SW 1271 (cell line): Measurements from ENCODE around the gene SLC2A11.
A peak's percentile ranks its signal among the peaks of the same experiment; 100 is the strongest.

Source experiments
- DNase-seq, 2 experiments: peaks; one replicate each; lab custom pipeline; 2025; lab: John Stamatoyannopoulos, UW

SLC2A11 gene

GRCh38 chr22:23832226-23833016, 25.3 kb upstream of the SLC2A11 start:
- DNase-seq: no peak

DNA sequence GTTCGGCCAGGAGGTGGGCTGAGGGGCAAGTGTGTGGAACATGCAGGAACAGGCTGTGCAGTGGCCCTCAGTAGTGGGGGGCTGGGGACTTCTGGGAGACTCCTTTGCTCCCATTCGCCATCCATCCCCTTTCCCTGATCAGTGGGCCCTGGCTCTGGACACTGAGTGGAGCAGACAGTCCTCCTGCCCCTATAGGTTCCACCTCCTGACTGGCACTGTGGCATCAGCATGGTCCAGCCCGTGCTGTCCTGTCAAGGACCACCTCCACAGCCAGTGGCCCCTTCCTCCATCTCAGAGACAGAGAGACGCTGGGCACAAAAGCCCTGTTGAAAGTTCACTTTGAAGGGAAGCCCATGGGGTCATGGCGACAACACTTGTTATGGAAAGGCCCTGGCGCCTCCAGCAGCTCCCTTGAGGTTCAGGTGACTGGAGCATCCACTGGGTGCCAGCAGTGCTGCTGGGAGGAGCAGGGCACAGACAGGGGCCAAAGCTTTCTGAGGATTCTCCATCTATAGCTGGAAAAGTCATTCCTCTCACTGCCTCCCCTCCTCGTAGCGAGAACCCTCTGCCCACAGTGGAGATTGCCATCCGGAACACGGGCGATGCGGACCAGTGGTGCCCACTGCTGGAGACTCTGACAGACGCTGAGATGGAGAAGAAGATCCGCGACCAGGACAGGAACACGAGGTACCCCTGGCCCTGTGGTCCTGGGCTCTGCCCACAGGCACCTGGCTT, 24.5 kb upstream of the SLC2A11 start:
- DNase-seq: no peak

GRCh38 chr22:23833911-23834317, 23.8 kb upstream of the SLC2A11 start:
- DNase-seq: no peak

- DNase-seq: no peak
These were observed 23.3 kb upstream of the SLC2A11 start for GRCh38 chr22:23834406-23834792.

- DNase-seq: no peak
These were observed 22.7 kb upstream of the SLC2A11 start for GRCh38 chr22:23834793-23835483.

DNA sequence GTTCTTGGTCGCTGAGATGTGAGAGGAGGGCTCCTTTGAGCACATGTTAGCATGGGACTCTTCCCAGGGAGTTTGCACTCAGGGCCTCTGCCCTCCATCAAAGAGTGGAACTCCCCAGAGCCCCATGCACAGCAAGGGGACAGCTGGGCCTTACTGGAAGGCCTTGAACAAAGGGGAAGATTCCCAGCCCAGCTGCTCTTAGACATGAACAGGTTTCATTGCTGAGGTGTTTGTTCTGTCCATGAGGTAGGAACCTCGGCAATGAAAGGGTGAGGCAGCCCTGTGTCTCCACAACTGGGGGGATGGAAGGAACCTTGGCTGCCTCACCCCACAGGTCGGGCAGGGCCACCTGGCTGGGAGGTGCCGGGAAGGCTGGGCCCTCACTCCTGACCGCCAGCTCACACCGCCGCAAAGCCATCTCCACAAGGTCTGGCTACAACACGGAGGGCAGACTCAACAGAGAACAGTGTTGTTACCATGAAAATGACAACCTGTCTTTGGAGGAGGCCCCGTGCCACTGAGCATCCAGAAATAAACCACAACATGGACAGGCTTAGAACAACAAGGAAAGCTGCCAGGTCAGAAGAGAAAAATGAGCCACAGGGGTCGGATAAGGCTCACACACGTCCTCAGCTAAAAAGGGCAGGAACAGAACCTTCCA, 22.1 kb upstream of the SLC2A11 start:
- no peak for DNase-seq

GRCh38 chr22:23836281-23836680, 21.4 kb upstream of the SLC2A11 start:
- no peak for DNase-seq

GRCh38 chr22:23836692-23837495, 20.8 kb upstream of the SLC2A11 start:
- no peak for DNase-seq

- no peak for DNase-seq
These were observed 20.2 kb upstream of the SLC2A11 start for GRCh38 chr22:23837496-23837859.

DNA sequence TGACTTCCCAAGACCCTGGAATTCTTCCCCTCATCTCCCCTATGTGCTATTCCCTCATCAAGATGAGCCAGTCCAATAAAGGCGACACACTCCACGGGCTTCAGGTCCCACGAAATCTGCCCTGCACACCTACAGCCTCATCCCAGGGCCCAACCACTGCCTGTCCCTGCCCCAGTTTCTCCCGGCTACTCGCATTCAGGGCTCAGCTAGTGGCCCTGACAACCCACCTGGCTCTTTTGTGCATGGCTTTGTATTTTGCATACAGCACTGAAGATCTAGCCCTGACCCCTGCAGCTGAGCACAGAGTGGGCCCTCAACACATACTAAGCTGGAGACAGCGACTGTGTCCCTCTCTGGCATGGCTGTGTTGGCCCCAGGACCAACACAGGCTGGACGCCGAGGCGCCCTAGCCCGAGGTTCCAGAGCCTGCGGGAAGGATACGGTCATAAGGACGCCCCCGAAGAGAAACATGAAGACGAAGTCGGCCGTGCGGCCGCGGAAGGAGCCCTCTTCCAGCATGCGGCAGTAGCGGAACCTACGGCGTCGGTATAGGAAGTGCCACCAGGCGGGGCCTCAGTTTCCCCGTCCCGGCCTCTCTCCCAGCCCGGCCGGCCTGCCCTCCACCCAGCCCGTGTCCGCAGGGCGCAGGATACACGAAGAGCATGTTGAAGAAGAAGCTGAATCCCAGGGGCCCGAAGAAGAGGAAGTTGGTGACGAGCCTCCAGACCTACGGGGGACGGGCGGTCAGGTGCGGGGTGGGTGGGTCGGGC, 19.6 kb upstream of the SLC2A11 start:
- no peak for DNase-seq

DNA sequence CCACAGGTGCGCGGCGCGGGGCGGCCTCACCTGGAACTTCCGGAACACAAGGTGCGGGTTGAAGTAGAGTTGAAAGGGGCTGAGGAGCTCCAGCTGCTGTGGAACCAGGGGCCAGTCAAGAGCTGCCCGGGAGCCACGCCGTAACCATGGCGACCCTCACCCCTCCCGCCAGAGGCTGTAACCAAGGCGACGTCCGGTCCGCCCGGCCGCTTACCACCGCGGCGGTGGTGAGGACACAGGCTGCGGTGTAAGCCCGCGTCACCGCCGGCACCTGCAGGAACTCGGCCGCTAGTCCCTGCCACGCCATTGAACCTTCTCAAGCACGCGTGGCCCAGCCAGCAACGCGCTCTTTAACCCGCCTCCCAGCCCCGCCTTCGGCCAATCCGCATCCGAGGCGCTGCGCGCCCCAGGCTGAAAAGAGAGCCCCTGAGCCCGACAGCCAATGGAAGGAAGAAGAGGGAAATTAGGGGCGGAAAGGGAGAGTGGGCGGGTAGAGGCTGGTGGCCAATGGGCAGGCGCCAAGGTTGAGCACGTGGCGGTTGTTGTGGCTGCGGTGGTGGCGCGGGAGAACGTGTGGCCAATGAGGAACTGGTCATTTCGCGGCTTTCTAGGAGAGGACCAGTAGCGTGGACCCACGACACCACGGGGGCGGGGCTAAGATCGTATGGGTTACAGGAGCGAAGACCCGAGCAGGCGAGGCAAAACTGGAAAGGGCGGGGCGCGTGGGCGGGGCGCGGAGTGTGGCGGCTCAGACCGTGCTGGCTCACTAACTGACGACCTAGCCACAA, 18.8 kb upstream of the SLC2A11 start, which contains the start of gene DERL3:
DERL3 (minus strand) TSS at position 326 of the 788 bp plus-strand sequence; CDS start at position 307, 19 bp downstream.
- DNase-seq: peak; percentile 78 to 97

DNA sequence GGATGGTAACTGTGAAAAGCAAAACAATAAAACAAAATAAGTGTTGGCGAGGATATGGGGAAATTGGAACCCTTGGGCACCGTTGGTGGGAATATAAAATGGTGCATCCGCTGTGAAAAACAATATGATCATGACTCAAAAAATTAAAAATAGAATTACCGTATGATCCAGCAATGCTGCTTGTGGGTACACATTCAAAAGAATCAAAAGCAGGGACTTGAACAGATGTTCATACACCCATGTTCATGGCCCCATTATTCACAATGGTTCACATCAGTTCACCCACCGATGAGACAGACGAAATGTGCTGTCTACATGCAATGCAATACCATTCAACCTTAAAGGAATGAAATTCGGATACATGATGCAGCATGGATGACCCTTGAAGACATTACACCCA, 17.6 kb upstream of the SLC2A11 start:
- no peak for DNase-seq

DNA sequence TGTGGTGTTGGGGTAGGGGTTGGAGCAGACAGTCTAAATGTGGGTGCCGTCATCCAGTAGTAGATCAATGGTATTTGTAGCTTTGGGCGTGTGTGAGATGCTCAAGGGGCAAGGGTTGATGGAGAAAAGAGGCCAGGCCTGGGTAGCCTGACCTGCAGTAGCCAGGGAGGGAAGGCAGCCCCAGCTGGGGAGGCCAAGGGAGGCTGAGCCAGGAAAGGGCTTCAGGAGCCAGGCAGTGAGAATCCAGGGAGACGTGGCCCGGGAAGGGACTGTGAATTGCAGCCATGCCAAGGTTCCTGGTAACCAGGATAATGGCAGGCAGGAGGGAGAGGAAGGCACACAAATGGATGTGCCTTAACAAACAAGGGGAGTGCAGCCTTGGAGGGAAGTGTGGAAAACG, 16.4 kb upstream of the SLC2A11 start:
- DNase-seq: no peak

GRCh38 chr22:23841736-23842445, 15.8 kb upstream of the SLC2A11 start:
- DNase-seq: no peak

GRCh38 chr22:23842599-23842998, 15.1 kb upstream of the SLC2A11 start:
- DNase-seq: no peak

DNA sequence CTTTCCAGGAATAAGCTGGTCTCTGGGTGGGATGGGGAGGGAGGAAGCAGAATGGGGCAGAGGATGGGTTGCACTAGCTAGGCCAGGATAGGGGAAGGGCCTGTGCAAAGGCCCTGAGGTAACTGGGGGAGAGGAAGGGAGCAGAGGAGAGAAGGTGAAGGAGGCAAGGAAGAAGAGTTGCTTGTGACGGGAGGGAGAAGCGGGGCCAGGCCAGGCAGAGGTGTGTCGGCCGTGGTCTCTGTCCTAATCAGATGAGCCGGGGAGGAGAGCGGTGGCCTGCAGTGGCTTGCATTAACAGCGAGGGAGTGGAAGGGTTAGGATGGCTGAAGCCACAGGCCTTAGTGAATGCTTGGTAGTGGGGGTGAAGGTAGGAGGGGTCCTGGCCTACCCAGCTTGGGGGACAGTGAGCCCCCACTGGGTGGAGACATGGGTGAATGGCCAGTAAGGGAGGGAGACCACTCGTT, 12.9 kb upstream of the SLC2A11 start:
- no peak for DNase-seq

DNA sequence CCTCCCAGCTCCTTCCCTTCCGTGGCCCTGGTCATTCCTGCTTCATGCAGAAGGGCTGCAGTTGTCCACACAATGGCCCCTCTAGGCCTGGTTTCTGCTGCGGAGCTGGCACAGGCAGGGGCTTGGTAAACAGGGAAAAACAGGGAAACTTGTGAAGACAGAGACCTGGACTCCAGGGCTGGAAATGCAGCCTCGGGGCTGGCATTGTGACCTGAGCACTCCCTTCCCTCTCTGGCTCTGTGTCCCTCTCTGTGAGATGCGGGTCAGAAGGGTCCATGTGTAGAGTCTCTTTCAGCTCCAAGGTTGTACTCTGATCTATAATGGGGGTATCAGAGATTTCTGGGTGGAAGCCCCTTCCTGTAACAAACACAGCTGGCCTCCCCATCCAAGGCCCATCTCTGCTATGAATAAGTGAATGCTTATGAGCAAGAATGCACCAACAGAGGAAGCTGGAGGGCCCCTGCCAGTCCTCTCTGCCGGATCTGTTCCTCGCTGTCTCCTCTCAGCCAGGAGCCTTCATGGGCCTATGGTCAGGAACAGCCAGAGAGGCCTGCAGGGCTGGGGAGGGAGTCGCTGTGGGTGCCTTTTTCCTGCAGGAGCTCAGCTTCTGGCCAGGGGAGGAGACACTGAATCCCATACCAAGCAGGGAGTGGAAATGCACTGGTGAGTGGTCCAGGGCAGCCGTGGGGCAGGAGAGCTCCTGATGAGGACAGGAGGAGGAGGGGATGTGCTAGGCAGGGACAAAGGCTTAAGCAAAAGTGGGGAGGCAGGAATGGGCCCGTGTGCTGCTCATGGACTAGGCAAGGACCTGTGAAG, 12.2 kb upstream of the SLC2A11 start:
- DNase-seq: no peak

DNA sequence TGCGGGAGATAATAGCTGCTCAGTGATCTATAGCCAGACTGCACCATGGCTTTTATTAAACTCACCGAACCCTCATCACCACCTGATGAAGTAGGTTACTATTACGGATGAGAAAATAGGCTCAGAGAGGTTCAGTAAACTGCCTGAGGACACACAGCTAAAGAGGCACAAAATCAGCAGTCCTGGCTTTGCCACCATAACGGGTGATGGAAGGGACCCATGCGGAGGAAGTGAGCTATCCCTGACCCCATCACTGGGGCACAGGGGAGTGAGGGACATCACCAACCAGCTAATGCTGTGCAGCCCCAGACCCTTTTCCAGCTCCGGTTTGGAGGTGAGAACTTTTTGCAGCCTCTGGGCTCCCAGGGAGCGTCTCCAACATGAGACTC, 11.6 kb upstream of the SLC2A11 start:
- no peak for DNase-seq
